ENCODE measurements around the gene INO80D. TPM values are rescaled to one million over a fixed set of nuclear protein-coding genes. Genes with fewer than 3 reads are reported as not detected.

INO80D gene
- total RNA-seq, 2 experiments from 2014 or later = 45.3 to 48.9 TPM

GRCh38 chr2:206095536-206096332, 9.8 kb upstream of the INO80D start:
- no peak overlapping the region for H3K4me3 ChIP-seq (ENCODE audit: low read length)
- no peaks in the 10 kb centered on the region for H3K9me3 ChIP-seq (ENCODE audit: control insufficient read depth in 1 of 2, insufficient read depth in 1 of 2, low read length in 2 of 2)
- ChIA-PET POLR2A (interaction anchor here (0.6 to 3.4 kb wide), 2 partner anchors 9 to 64 kb away, joined by 3 to 13 read pairs; partner anchors contain the start of genes EEF1B2, INO80D and NDUFS1), CTCF (interaction anchor here (0.9 to 1.1 kb wide), 2 partner anchors 10 to 107 kb away, joined by 4 to 6 read pairs; partner anchors contain the start of gene INO80D)
- Mint-ChIP-seq H3K4me1 (ENCODE audit: low read depth) (no peaks in the 10 kb centered on the region), H3K27ac (no peak overlapping the region), H3K9me3 (no peaks in the 10 kb centered on the region), H3K4me3 (no peak overlapping the region), H3K36me3 (ENCODE audit: low read depth) (no peaks in the 10 kb centered on the region), H3K27me3 (no peaks in the 10 kb centered on the region)
- DNase-seq (no peak), ATAC-seq (ENCODE audit: poor library complexity) (no peak)
- intact Hi-C loops (cut with DNase I, micrococcal nuclease) = no loop called here
- H3K36me3 ChIP-seq (ENCODE audit: insufficient read depth, low read length) = peaks cover 2% of the 10 kb centered on the region
- H3K4me1 ChIP-seq (ENCODE audit: insufficient read depth, low read length) = no peaks in the 10 kb centered on the region
- H3K27me3 ChIP-seq (ENCODE audit: control insufficient read depth in 1 of 2, insufficient read depth in 2 of 2, low read length in 2 of 2) = no peaks in the 10 kb centered on the region
- no peak overlapping the region for H3K27ac ChIP-seq (ENCODE audit: low read depth in 1 of 2, low read length in 2 of 2)
- TF ChIP-seq CTCF (IDR thresholded peaks at IDR 0.05) = no peak

DNA sequence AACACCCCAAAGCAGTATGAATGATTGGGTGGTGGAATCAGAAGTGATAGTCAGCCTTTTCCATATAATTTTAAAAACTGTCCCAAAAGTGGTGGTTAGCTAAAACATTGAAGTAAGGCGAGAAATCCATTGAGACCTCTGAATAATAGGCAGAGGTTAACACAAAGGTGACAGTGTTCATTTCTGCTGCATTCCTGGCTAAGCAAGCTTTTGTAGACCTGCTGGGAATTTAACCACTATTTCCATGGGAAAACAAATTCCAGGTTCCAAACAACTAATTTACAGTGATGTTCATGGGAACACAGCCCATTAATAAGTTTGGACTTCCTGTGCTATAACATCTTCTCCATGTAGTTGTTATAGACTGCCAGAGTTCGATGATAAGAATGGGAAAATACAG, 6.3 kb upstream of the INO80D start:
- DNase-seq = no peak
- H3K27ac Mint-ChIP-seq = no peak overlapping the region
- H3K27me3 Mint-ChIP-seq = no peaks in the 10 kb centered on the region
- H3K4me3 Mint-ChIP-seq = no peak overlapping the region
- no peak for TF ChIP-seq CTCF (IDR thresholded peaks at IDR 0.05)
- H3K36me3 ChIP-seq (ENCODE audit: insufficient read depth, low read length) = peaks cover 9% of the 10 kb centered on the region
- CTCF ChIA-PET = no interaction called here
- POLR2A ChIA-PET = no interaction called here
- H3K27ac ChIP-seq (ENCODE audit: low read depth in 1 of 2, low read length in 2 of 2) = no peak overlapping the region
- H3K4me3 ChIP-seq (ENCODE audit: low read length) = no peak overlapping the region
- intact Hi-C loops (cut with DNase I, micrococcal nuclease) = no loop called here
- peaks cover 14% of the 10 kb centered on the region for H3K4me1 Mint-ChIP-seq (ENCODE audit: low read depth)
- peaks cover 13% of the 10 kb centered on the region for H3K4me1 ChIP-seq (ENCODE audit: insufficient read depth, low read length)
- H3K36me3 Mint-ChIP-seq (ENCODE audit: low read depth) = no peaks in the 10 kb centered on the region
- no peaks in the 10 kb centered on the region for H3K27me3 ChIP-seq (ENCODE audit: control insufficient read depth in 1 of 2, insufficient read depth in 2 of 2, low read length in 2 of 2)
- no peaks in the 10 kb centered on the region for H3K9me3 Mint-ChIP-seq
- ATAC-seq (ENCODE audit: poor library complexity) = no peak
- H3K9me3 ChIP-seq (ENCODE audit: control insufficient read depth in 1 of 2, insufficient read depth in 1 of 2, low read length in 2 of 2) = no peaks in the 10 kb centered on the region

DNA sequence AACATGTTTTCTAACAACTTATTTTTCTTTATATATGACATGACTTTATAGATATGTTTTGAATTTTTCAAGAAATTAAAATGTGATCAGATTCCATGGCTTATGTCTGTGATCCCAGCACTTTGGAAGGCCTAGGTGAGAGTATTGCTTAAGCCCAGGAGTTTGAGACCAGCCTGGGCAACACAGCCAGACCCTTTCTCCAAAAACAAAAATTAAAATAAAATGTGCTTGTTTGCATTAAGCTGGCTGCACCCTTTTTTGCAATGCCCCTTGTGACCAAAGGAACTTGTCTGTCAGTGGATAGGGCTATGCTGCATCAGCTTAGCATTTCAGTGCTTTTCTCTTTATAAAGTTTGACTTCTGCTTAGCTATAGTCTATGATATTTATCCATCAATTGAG, 2.3 kb upstream of the INO80D start:
- no peaks in the 10 kb centered on the region for H3K9me3 Mint-ChIP-seq
- CTCF ChIA-PET = no interaction called here

More for the DNA sequence above, 2.3 kb upstream of the INO80D start:
- intact Hi-C loops (cut with DNase I, micrococcal nuclease) = loop anchor here (1.0 to 10.0 kb wide), 4 partner anchors 63 to 1077 kb away; partner anchors contain the start of genes FASTKD2 (in 1 of the 2), KLF7 (in 1 of the 2) and MDH1B (in 1 of the 2)
- no peak for ATAC-seq (ENCODE audit: poor library complexity)
- Mint-ChIP-seq H3K27me3 (no peaks in the 10 kb centered on the region), H3K36me3 (ENCODE audit: low read depth) (peaks cover 13% of the 10 kb centered on the region), H3K4me3 (peak overlapping the region; percentile 48), H3K4me1 (ENCODE audit: low read depth) (peaks cover 39% of the 10 kb centered on the region), H3K27ac (peak overlapping the region; percentile 100)
- Histone ChIP-seq H3K9me3 (ENCODE audit: control insufficient read depth in 1 of 2, insufficient read depth in 1 of 2, low read length in 2 of 2) (no peaks in the 10 kb centered on the region), H3K27ac (ENCODE audit: low read depth in 1 of 2, low read length in 2 of 2) (no peak overlapping the region), H3K4me1 (ENCODE audit: insufficient read depth, low read length) (peaks cover 23% of the 10 kb centered on the region), H3K36me3 (ENCODE audit: insufficient read depth, low read length) (peaks cover 9% of the 10 kb centered on the region), H3K4me3 (ENCODE audit: low read length) (no peak overlapping the region), H3K27me3 (ENCODE audit: control insufficient read depth in 1 of 2, insufficient read depth in 2 of 2, low read length in 2 of 2) (no peaks in the 10 kb centered on the region)
- TF ChIP-seq CTCF (IDR thresholded peaks at IDR 0.05) = no peak
- DNase-seq = no peak
- POLR2A ChIA-PET = interaction anchor here (0.7 to 1.6 kb wide), 3 partner anchors 58 to 88 kb away, joined by 3 to 6 read pairs (median 4); partner anchors contain the start of genes EEF1B2 and NDUFS1
